Muscle of leg (tissue), 9 donors: ENCODE data around the gene TRAK2. TPM values are rescaled to one million over a fixed set of nuclear protein-coding genes. Genes with fewer than 3 reads are reported as not detected.

ENCODE experiments used
- polyA plus RNA-seq, 8 donors: library from polyadenylated mRNA; unstranded; fragments of 120-200 nt; gene quantifications; one replicate each; pipeline versions ENCODE4 v1.2.1 to v1.2.3, GENCODE V29; 2013; ENCODE audit warnings: inconsistent platforms in 1 of 8, low replicate concordance in 1 of 8; ENCODE audit not compliant: insufficient read length in 8 of 8, insufficient read depth in 1 of 8
- total RNA-seq: library from RNA; stranded (reverse); fragments of 120-200 nt; gene quantifications from one replicate; pipeline ENCODE4 v1.2.4, GENCODE V29; 2013

Gene TRAK2
- total and polyA plus RNA-seq, 9 donors = 18.9 to 33.8 (median 25.7) TPM

Other genes with a start within 250 kb of the TRAK2 start
- 9.3 TPM for gene CASP8, start 190.9 kb downstream of the TRAK2 start, total RNA-seq
- gene CASP8, start 190.9 kb downstream of the TRAK2 start, polyA plus RNA-seq = 10 to 100 TPM in 2 of 8 donors, 1 to 10 TPM in 6; 5.5 to 11.5 (median 7.8) TPM
- 2.3 TPM for gene FLACC1, start 94.1 kb downstream of the TRAK2 start, total RNA-seq
- gene FLACC1, start 94.1 kb downstream of the TRAK2 start, polyA plus RNA-seq = 1 to 10 TPM in 5 of 8 donors, under 1 TPM in 3; 0.90 to 1.7 (median 1.3) TPM
- 34.5 TPM for gene STRADB, start 282 bp upstream of the TRAK2 start, total RNA-seq
- gene STRADB, start 282 bp upstream of the TRAK2 start, polyA plus RNA-seq = 10 to 100 TPM; 32.8 to 60.5 (median 40.9) TPM
- 38.8 TPM for gene TMEM237, start 192.0 kb upstream of the TRAK2 start, total RNA-seq
- gene TMEM237, start 192.0 kb upstream of the TRAK2 start, polyA plus RNA-seq = 10 to 100 TPM; 28.6 to 40.9 (median 31.7) TPM
- 0.18 TPM for gene MPP4, start 247.2 kb upstream of the TRAK2 start, total RNA-seq
- gene MPP4, start 247.2 kb upstream of the TRAK2 start, polyA plus RNA-seq = under 1 TPM; 0.09 to 0.23 (median 0.14) TPM